Erythroblast (primary cell): ENCODE data around the gene HNRNPUL1.

Source experiments
- GATA1 ChIP-seq: IDR thresholded peaks from 2 replicates; pipeline ENCODE4 v1.6.1; 2011; ENCODE audit warnings: low read depth, mild to moderate bottlenecking, control low read depth, low read length, moderate library complexity
- POLR2A ChIP-seq: IDR thresholded peaks from 2 replicates; pipeline ENCODE4 v1.6.1; 2011; ENCODE audit warnings: mild to moderate bottlenecking, low read length

GRCh38 chr19:41321204-41321599 is 57.0 kb downstream of the HNRNPUL1 start:
- no peak for TF ChIP-seq POLR2A
- TF ChIP-seq GATA1, result no peak
